Activated naive CD8-positive, alpha-beta T cell treated with anti-CD3 and anti-CD28 coated beads, Interleukin-2, amount 10 ng/mL, durations not matched to agents 7 days and 5 days (primary cell): ENCODE measurements around the gene CRABP1. TPM values are rescaled to one million over a fixed set of nuclear protein-coding genes. Genes with fewer than 3 reads are reported as not detected.
A peak's percentile ranks its signal among the peaks of the same experiment; 100 is the strongest.
"Not testable (repeated sequence)": the region's sequence is repeated elsewhere in the genome, so short reads cannot be mapped to it uniquely, and the experiment has no call there.

Experiments
- ATAC-seq: fragments of 150-1000 bp; cut with Tn5 transposase; one replicate; pipeline ENCODE4 v1.10.0; 2021; ENCODE audit warnings: low read depth, moderate library complexity
- POLR2A ChIA-PET: fragments of 350-600 bp; sonication (Branson Sonifier 250); formaldehyde crosslinking; loops from one replicate; lab custom pipeline; 2021; ENCODE audit warnings: antibody characterized with exemption; lab: Charles Lee
- DNase-seq: peaks from one replicate; pipeline ENCODE4 v3.0.0; 2021
- H3K27ac Mint-ChIP-seq: one replicate; pipeline ENCODE4 v1.8.0; 2022; ENCODE audit warnings: mild to moderate bottlenecking, mixed read lengths
- H3K27me3 Mint-ChIP-seq: one replicate; pipeline ENCODE4 v1.8.0; 2022; ENCODE audit warnings: mild to moderate bottlenecking, moderate library complexity, mixed read lengths
- H3K36me3 Mint-ChIP-seq: one replicate; pipeline ENCODE4 v1.8.0; 2021; ENCODE audit warnings: mild to moderate bottlenecking, mixed read lengths
- H3K4me1 Mint-ChIP-seq: one replicate; pipeline ENCODE4 v1.8.0; 2021; ENCODE audit warnings: mixed read lengths
- H3K4me3 Mint-ChIP-seq: one replicate; pipeline ENCODE4 v1.8.0; 2022; ENCODE audit warnings: mild to moderate bottlenecking, moderate library complexity, mixed read lengths
- H3K9me3 Mint-ChIP-seq: one replicate; pipeline ENCODE4 v1.8.0; 2021; ENCODE audit warnings: mixed read lengths
- total RNA-seq, 2 experiments: library from RNA; stranded (reverse); gene quantifications; one replicate each; pipeline ENCODE4 v1.2.3, GENCODE V29; 2021

CRABP1 gene
- total RNA-seq, 2 experiments from 2014 or later, result not detected

- H3K27me3 Mint-ChIP-seq, result peaks cover 23% of the 10 kb centered on the region
- H3K4me3 Mint-ChIP-seq, result no peak overlapping the region
- H3K9me3 Mint-ChIP-seq, result no peaks in the 10 kb centered on the region
- POLR2A ChIA-PET, result no interaction called here
- H3K36me3 Mint-ChIP-seq, result no peaks in the 10 kb centered on the region
- peaks cover 2% of the 10 kb centered on the region for H3K4me1 Mint-ChIP-seq
- no peak overlapping the region for H3K27ac Mint-ChIP-seq
- no peak for ATAC-seq
- no peak for DNase-seq
These were observed 21.8 kb downstream of the CRABP1 start for GRCh38 chr15:78361771-78362506.

- no peak for ATAC-seq
- no peak overlapping the region for H3K4me3 Mint-ChIP-seq
- H3K4me1 Mint-ChIP-seq, result peaks cover 2% of the 10 kb centered on the region
- H3K27me3 Mint-ChIP-seq, result peaks cover 25% of the 10 kb centered on the region
- no peak overlapping the region for H3K27ac Mint-ChIP-seq
- no peaks in the 10 kb centered on the region for H3K36me3 Mint-ChIP-seq
- no peaks in the 10 kb centered on the region for H3K9me3 Mint-ChIP-seq
- no peak for DNase-seq
- POLR2A ChIA-PET, result no interaction called here
These were observed 22.7 kb downstream of the CRABP1 start for GRCh38 chr15:78362716-78363380.

DNA sequence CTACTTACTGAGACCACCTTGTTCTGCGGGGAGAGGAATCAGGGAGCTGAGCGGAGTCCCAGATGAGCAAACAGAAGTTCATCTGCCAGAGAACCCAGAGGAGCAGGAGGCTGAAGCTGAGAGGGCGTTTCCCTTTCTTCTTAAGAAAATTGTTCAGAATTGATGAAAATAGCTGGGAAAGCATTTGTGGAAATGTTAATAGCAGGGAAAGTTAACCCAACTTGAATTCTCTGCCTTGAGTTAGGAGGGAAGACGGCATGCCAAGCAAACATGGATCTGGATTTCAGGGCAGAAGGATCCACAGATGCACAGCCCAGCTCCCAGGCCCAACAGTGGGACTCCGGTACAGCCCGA lies 23.2 kb downstream of the CRABP1 start:
- POLR2A ChIA-PET, result no interaction called here
- DNase-seq (no peak), ATAC-seq (no peak)
- Mint-ChIP-seq H3K27me3 (peaks cover 21% of the 10 kb centered on the region), H3K27ac (no peak overlapping the region), H3K36me3 (no peaks in the 10 kb centered on the region), H3K4me1 (peaks cover 2% of the 10 kb centered on the region), H3K9me3 (no peaks in the 10 kb centered on the region), H3K4me3 (no peak overlapping the region)

DNA sequence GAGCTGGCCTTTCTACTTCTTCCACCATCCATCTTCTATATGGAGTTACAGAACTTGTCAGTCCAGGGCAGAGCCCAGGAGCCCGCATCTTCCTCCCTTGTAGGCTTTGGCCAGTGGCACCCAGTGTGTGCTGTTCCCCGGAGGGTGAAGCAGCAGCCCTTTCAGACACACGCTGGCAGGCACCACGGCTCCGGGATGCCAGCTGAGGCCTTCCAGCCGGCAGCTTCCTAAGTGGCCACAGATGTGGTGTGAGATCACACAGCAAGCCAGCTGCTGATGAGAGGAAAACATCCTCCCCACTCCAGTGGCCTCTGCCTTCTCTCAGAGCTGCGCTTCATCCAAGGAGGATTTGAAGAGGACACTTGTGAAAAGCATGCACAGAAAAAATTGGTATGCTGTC lies 24.1 kb downstream of the CRABP1 start:
- POLR2A ChIA-PET, result no interaction called here
- H3K4me3 Mint-ChIP-seq, result no peak overlapping the region

DNA sequence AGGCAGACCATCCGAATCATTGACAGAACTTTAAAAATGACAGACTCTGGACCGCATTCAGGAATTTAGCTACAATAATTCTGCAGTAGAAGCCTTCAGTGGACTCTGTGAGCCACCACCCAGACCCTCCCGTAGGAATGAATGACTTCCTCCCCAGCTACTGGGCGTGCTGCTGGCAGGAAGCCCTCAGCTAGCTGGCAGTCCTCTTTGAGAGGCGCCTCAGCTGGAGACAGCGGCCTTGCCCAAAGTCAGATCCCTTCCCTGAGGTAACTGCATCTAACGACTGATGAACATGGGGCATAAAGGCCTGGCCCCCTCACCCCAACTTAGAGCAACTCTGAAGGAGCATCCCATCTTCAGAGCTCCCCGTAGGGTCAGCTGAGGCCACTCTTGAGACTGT lies 25.8 kb downstream of the CRABP1 start:
- no peak for DNase-seq
- Mint-ChIP-seq H3K27me3 (peaks cover 9% of the 10 kb centered on the region), H3K4me1 (peaks cover under 1% of the 10 kb centered on the region), H3K27ac (no peak overlapping the region), H3K9me3 (no peaks in the 10 kb centered on the region), H3K4me3 (no peak overlapping the region), H3K36me3 (no peaks in the 10 kb centered on the region)
- POLR2A ChIA-PET, result interaction anchor here (0.6 kb wide), 1 partner anchor 10 kb away, joined by 3 read pairs; no protein-coding TSS in a partner anchor
- no peak for ATAC-seq

More for the DNA sequence above, 24.1 kb downstream of the CRABP1 start:
- ATAC-seq (no peak), DNase-seq (no peak)
- Mint-ChIP-seq H3K4me1 (peaks cover 2% of the 10 kb centered on the region), H3K27ac (no peak overlapping the region), H3K36me3 (no peaks in the 10 kb centered on the region), H3K9me3 (no peaks in the 10 kb centered on the region), H3K27me3 (peaks cover 14% of the 10 kb centered on the region)

GRCh38 chr15:78366342-78366741 lies 26.2 kb downstream of the CRABP1 start:
- DNase-seq (no peak), ATAC-seq (no peak)
- Mint-ChIP-seq H3K4me3 (no peak overlapping the region), H3K4me1 (no peaks in the 10 kb centered on the region), H3K36me3 (no peaks in the 10 kb centered on the region), H3K9me3 (no peaks in the 10 kb centered on the region), H3K27me3 (peaks cover 11% of the 10 kb centered on the region), H3K27ac (no peak overlapping the region)
- POLR2A ChIA-PET, result no interaction called here

GRCh38 chr15:78368651-78369050 lies 28.5 kb downstream of the CRABP1 start:
- peaks cover 12% of the 10 kb centered on the region for H3K27me3 Mint-ChIP-seq
- no peak for ATAC-seq
- POLR2A ChIA-PET, result no interaction called here

DNA sequence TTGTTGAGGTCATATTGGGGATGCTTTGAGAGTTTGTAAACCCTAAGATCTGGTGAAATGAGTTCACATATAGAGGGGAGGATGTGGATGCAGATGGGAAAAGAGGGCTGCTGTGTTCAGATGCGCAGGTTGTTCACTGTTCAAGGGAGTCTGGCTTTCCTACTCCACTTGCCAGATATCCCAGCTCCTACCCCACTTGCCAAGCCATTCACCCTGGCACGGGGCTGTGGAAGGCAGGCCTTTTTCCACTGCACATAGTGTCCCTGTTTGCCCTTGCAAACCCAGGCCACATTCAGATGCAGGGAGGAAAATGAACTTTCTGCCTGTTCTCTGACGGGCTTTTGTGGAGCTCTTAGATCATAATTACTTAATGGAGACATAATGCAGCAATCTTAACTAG lies 29.0 kb downstream of the CRABP1 start:
- Mint-ChIP-seq H3K27me3 (peaks cover 12% of the 10 kb centered on the region), H3K4me3 (no peak overlapping the region), H3K27ac (no peak overlapping the region), H3K9me3 (no peaks in the 10 kb centered on the region), H3K36me3 (no peaks in the 10 kb centered on the region), H3K4me1 (no peaks in the 10 kb centered on the region)
- no peak for ATAC-seq
- DNase-seq, result no peak
- POLR2A ChIA-PET, result no interaction called here

More at GRCh38 chr15:78368651-78369050, 28.5 kb downstream of the CRABP1 start:
- H3K4me1 Mint-ChIP-seq, result no peaks in the 10 kb centered on the region
- no peak for DNase-seq
- no peaks in the 10 kb centered on the region for H3K36me3 Mint-ChIP-seq
- H3K9me3 Mint-ChIP-seq, result no peaks in the 10 kb centered on the region
- H3K4me3 Mint-ChIP-seq, result no peak overlapping the region
- H3K27ac Mint-ChIP-seq, result no peak overlapping the region

GRCh38 chr15:78370013-78370412 lies 29.9 kb downstream of the CRABP1 start:
- Mint-ChIP-seq H3K36me3 (no peaks in the 10 kb centered on the region), H3K27ac (no peak overlapping the region), H3K4me3 (no peak overlapping the region), H3K9me3 (no peaks in the 10 kb centered on the region), H3K4me1 (peaks cover 6% of the 10 kb centered on the region), H3K27me3 (peaks cover 10% of the 10 kb centered on the region)
- ATAC-seq (no peak), DNase-seq (no peak)
- POLR2A ChIA-PET, result interaction anchor here (0.6 kb wide), 1 partner anchor 887 kb away, joined by 3 read pairs; no protein-coding TSS in a partner anchor

DNA sequence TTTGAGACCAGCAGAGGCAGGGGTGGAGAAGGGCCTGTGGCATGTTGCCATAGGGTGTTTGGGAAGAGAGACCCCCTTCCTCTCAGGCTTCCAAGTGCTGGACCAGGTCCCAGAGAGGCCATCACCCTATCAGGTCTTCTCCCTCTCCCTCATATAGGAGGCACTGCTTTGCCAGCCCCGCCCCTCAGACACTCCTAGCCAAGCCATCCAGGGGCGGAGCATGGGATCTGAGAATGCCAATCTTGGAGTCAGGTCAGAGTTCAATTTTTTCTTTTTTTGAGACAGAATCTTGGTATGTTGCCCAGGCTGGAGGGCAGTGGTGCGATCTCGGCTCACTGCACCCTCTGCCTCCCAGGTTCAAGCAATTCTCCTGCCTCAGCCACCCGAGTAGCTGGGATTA lies 32.7 kb downstream of the CRABP1 start:
- no peak overlapping the region for H3K4me3 Mint-ChIP-seq
- DNase-seq (no peak), ATAC-seq (no peak)
- no peak overlapping the region for H3K27ac Mint-ChIP-seq
- H3K36me3 Mint-ChIP-seq, result peaks cover 1% of the 10 kb centered on the region
- peaks cover 10% of the 10 kb centered on the region for H3K4me1 Mint-ChIP-seq
- POLR2A ChIA-PET, result no interaction called here
- peaks cover 2% of the 10 kb centered on the region for H3K9me3 Mint-ChIP-seq
- peaks cover 14% of the 10 kb centered on the region for H3K27me3 Mint-ChIP-seq

GRCh38 chr15:78374436-78375393 lies 34.6 kb downstream of the CRABP1 start:
- POLR2A ChIA-PET, result no interaction called here
- peaks cover 22% of the 10 kb centered on the region for H3K27me3 Mint-ChIP-seq
- peak overlapping the region; percentile 41 for H3K4me3 Mint-ChIP-seq
- peaks cover 10% of the 10 kb centered on the region for H3K4me1 Mint-ChIP-seq
- peaks cover 2% of the 10 kb centered on the region for H3K9me3 Mint-ChIP-seq
- no peak for DNase-seq
- H3K27ac Mint-ChIP-seq, result peak overlapping the region; percentile 58
- peak; percentile 79 for ATAC-seq
- peaks cover 1% of the 10 kb centered on the region for H3K36me3 Mint-ChIP-seq

GRCh38 chr15:78380143-78380542 lies 40.0 kb downstream of the CRABP1 start:
- DNase-seq, H3K9me3 Mint-ChIP-seq, H3K4me1 Mint-ChIP-seq, H3K36me3 Mint-ChIP-seq, H3K27ac Mint-ChIP-seq, H3K4me3 Mint-ChIP-seq, ATAC-seq, POLR2A ChIA-PET: not testable (repeated sequence)
- peaks cover 34% of the 10 kb centered on the region for H3K27me3 Mint-ChIP-seq

- H3K4me1 Mint-ChIP-seq, result no peaks in the 10 kb centered on the region
- H3K27me3 Mint-ChIP-seq, result peaks cover 46% of the 10 kb centered on the region
- no peak for DNase-seq
- no peak overlapping the region for H3K4me3 Mint-ChIP-seq
- no peak overlapping the region for H3K27ac Mint-ChIP-seq
- POLR2A ChIA-PET, result no interaction called here
- ATAC-seq, result no peak
- H3K36me3 Mint-ChIP-seq, result no peaks in the 10 kb centered on the region
- peaks cover 2% of the 10 kb centered on the region for H3K9me3 Mint-ChIP-seq
These were observed 42.1 kb downstream of the CRABP1 start for GRCh38 chr15:78382114-78382880.
